DMS53 treated with DMSO at 0.1 percent for 48 hours (cell line): Measurements from ENCODE around the gene CLEC1A.

Experiments
- DNase-seq: peaks from one replicate; lab custom pipeline; 2025; ENCODE audit not compliant: unreplicated experiment; lab: John Stamatoyannopoulos, UW

CLEC1A gene, protein sequence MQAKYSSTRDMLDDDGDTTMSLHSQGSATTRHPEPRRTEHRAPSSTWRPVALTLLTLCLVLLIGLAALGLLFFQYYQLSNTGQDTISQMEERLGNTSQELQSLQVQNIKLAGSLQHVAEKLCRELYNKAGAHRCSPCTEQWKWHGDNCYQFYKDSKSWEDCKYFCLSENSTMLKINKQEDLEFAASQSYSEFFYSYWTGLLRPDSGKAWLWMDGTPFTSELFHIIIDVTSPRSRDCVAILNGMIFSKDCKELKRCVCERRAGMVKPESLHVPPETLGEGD

DNA sequence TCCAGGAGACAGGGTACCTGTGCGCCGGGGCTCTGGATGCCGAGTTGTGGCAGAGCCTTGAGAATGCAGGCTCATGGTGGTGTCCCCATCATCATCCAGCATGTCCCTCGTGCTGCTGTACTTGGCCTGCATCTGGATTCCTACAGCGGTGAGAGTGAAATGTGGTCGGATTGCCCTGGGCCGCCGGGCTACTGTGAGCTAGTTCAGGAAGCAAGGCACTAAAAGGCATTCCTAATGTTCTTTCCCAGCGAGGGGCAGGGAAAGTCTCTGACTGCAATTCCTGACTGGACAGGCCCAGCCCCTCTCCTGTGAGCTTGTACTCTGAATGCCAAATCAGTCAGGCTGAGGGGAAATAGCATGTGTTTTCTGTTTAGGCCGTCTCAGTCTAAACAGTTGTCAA is at the start of gene CLEC1A:
TSS of gene CLEC1A (minus strand) at position 195 of the 400 bp plus-strand sequence. CDS start at position 132, 63 bp downstream.
- no peak for DNase-seq

DNA sequence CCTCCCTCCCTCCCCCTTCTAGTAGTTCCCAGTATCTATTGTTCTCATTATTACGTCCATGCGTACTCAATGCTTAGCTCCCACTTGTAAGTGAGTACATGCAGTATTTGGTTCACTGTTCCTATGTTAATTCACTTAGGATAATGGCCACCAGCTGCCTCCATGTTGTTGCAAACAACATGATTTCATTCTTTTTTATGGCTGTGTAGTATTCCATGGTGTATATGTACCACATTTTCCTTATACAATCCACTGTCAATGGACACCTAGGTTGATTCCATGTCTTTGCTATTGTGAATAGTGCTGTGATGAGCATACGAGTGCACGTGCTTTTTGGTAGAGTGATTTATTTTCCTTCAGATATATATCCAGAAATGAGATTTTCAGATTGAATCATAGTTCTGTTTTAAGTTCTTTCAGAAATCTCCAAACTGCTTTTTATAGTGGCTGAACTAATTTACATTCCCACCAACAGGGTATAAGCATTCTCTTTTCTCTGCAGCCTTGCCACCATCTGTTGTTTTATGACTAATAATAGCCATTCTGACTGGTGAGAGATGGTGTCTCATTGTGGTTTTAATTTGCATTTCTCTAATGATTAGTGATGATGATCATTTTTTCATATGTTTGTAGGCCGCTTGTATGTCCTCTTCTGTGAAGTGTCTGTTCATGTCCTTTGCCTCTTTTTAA is 49.1 kb upstream of the CLEC1A start:
- DNase-seq: no peak

DNA sequence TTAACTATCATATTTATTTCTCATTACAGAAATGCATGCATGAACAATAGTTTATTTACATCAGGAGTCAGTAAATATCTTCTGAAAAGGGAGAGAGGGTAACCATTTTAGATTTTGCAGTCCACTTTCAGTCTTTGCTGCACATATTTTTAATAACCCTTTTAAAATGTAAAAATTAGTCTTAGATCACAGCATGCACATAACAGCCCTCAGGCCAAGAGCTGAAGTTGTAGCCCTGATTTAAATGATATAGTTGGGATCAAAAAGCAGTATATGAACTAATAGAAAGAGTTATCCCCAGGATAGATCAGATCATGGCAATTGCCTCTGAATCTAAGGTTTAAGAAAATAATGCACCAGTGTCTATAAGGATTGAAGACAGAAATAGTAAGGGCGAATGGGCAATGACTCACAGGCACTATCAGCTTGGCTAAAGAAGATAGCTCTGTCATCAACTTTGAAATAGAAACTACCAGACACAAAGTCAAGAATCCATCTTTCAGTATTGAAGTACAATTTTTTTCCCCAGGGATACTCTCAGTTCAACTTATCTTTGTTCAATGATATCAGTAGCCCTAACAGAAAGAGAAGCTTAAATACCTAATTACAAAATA is 44.3 kb upstream of the CLEC1A start:
- no peak for DNase-seq

DNA sequence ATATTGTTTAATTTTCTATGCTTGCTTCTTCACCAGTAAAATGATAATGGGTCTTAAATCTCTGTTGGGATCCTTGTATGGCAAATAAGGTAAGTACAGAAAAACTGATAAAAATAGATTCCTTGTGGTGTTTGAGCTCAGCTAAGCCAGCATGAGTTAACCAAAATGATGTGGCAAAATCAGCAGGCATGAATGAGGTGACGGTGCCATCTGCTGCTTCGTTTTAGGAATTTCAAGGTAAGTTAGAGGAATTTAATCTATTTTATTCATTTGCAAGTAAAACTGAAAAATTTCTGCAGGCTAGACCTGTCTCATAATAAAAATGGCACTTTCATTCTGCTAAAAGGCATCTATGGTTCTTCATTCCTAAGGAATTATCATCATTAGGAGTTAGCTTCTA is 41.2 kb upstream of the CLEC1A start:
- DNase-seq: peak; percentile 85

DNA sequence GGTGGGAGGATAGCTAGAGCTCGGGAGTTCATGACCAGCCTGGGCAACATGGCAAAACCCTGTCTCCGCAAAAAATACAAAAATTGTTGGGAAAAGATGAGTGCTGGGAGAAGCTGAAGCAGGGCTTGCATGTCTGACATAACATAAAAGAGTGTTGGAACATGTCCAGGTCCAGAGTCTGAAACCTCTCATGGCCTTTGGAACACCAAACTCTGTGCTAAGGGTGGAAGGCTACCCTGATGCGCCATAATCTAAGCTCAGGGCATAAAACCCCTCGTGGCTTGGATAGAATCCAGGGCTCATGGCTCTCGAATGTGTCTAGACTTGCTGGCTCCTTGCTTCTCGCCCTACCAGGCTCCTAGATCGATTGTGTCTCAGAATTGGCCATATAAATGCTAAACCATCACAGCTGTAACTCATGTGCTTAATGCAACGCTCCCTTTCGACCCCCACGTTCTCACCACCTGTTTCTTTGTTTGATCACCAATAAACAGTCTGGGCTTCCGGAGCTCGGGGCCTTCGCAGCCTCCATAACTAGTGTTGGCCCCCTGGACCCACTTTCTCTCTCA is 37.9 kb upstream of the CLEC1A start:
- DNase-seq: no peak

DNA sequence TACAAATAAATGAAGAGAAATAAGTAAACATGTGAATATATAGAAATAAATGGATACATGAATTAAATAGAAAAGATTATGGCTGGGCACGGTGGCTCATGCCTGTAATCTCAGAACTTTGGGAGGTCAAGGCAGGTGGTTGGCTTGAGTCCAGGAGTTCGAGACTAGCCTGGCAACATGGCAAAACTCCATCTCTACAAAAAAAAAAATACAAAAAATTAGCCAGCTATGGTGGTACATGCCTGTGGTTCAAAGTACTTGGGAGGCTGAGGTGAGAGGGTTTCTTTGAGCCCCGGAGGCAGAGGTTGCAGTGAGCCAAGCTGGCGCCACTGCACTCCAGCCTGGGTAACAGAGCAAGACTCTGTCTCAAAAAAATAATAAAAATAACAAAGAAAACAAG is 36.3 kb upstream of the CLEC1A start:
- DNase-seq: no peak

DNA sequence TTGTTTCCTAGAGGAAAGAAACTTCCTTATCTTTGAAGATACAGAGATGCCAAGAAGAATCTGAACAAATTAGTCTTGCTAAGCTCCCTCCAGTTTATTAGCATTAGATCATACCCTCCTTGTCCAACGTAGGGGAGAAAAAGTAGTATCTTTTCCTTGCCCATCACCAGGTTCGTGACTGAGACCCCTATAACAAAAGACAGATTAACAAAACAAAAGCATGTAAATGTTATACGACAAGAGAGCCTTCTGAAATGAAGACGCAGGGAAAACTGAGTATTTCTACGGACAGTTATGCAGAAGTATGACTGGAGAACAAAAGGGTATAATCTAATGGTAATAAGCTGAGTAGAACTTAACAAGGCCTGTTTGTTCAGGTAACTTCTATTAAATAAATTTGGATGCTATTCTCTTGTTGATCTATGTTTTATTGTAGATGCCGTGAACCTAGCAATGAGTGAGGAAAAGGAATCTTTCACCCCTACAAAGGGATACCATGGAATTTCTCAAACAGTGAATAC is 34.1 kb upstream of the CLEC1A start:
- DNase-seq: no peak

DNA sequence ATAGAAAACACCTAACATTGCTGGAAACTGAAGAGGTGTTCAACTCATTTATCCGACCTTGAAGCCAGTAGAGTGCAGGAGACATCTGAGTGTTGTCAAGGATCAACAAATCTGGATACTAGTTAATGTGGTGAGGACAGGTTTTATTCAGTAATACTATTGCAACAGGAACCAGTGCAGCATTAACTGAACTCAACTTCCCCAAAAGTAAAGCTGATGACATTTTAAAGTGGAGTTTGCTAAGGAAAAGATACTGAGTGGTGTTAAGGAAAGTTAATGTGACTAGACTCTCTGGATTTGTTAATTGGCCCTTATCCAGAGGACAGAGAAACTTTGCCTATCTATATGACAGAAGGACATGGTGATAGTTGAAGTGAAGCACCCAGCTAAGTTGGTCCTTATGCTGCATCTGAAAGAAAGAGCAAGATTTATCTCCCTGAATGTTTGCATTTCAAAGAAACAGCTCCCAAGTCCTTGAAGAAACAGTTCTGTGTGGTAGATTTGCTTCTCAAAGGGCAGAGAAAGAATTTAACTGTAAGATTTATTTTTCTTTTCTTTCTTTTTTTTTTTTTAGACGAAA is 32.4 kb upstream of the CLEC1A start:
- DNase-seq: no peak

DNA sequence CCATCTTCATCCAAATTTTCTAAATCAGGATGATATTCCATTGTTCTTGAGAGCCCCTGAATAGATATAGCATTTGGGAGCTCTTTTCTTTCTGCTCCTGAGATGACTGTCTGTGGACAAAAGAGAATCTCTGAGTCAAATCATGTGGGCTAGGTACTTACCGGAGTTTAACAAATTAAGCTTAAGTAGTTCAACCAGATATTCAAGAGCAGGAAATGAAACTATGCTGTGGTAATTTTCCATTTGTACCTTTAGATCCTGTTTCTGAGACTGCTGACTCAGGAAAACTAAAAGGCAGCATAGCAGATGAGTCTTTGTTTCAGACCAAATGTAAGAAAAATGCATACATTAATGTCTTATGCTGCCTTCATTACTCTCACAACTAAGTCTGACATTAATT is 31.3 kb upstream of the CLEC1A start, which contains the start of gene CLEC7A:
TSS of gene CLEC7A (minus strand) at position 158 of the 400 bp plus-strand sequence. CDS start at position 41, 117 bp downstream.
- DNase-seq: peak; percentile 38

DNA sequence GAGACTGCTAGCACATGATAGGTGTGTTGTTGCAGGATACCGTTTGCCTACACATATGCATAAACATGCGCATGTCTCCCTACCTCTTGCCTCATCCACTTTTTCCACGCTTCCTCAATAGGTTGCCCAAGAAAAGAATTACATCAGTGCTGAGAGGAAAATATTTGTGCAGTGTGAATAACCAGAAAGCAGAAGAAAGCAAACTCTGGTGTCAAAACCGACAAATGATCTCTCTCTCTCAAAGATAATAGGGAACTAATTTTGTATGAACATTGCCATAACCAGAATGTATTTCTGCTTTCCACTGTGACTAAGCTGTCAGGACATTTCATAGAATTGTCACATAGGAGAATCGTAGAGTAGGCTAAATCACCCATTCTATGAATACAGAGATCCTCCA is 29.9 kb upstream of the CLEC1A start:
- no peak for DNase-seq

DNA sequence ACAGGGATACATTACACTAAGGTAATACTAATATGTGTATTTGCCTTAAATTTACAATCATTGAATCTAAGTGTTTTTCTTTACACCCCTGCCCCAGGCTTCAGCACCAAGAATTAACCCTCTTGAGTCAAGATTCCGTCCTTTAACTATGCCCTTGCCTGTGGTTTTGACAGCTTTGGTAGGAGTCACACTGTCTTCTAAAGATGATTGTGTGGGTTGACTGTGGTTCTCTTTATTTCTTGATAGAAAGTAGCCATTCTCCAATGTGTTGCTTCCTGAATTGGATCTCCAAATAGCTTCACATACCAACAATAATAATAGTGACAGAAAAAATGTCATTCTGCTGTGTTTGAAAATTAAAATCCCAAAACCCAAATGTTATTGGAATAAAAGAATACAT is 27.6 kb upstream of the CLEC1A start:
- no peak for DNase-seq

DNA sequence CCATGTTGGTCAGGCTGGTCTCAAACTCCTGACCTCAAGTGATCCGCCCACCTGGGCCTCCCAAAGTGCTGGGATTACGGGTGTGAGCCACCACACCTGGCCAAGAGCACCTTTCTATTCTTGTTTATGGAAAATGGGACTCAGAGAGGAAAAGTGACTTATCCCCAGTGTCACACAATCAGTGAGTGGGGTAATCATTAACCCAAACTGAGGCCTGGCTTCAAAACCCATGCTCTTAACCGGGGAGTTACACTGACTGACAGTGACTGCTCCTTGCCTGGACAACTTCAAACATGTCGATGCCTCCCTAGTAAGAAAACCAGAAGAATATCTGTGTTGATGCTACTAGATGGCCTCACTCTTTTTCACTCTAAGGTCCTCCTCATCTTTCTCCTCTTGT is 23.9 kb upstream of the CLEC1A start:
- DNase-seq: peak; percentile 22

DNA sequence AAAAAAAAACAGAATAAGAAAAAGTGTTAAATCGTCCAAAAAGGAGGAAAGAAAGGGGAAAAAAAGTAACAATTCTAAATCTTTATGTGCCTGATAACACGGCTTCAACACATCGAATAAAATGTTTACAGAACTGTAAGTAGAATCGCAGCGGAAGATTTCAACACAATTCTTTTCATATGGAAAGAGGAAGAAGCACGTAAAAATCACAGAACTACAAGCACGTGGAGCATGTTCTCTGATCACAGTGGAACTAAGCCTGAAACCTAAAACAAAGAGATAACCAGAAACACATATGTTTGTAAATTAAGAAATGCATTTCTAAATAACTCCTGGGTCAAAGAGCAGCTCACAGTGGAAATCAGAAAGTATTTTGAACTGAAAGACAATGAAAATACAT is 22.5 kb upstream of the CLEC1A start:
- no peak for DNase-seq

DNA sequence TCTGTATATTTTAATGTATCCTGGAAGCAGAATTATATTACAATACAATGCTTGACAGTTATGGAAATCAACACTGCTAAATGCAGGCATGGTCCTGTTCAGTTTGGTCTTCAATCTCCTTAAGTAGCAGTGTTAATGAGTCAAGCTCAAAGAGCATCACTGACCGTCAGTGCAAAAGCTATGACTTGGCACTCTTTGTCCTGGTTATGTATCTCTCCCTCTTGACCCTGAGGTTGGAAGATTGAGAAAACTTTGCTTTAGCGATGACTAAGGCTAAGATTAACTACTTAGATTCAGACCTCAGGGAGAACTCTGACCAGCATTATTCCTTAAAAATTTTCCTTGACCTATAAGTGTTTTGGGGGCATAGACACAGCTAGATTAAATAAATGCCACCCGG is 20.3 kb upstream of the CLEC1A start:
- no peak for DNase-seq

DNA sequence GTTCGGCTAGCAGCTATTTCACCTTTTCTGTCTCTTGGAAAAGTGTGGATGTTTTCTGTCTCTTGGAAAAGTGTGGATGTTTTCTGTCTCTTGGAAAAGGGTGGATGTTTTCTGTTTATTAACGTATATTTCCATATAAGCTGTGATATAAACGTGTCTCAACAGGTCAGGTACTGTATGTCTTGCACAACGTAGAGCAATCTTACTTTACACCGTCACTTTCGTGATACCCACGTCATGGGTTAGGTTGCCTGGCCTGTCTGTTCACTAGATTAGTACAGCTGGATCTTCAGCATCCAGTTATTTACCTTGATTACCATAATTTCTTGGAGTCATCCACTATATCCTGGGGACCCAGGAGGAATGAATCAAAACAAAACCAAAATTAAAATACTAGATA is 17.1 kb upstream of the CLEC1A start:
- DNase-seq: no peak

DNA sequence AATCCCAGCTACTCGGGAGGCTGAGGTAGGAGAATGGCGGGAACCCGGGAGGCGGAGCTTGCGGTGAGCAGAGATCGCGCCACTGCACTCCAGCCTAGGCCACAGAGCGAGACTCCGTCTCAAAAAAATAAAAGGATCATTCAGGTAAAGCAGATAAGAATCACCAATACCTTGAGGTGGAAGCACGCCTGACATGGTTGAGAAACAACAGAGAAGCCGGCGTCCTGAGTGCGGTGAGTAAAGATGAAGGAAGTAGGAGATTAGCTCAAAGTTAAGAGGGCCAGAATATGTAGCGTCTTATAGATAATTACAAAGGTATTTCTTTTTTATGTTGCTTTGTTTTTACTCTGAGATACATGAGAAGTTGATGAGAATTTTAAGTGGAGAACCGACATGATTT is 16.5 kb upstream of the CLEC1A start:
- DNase-seq: no peak

DNA sequence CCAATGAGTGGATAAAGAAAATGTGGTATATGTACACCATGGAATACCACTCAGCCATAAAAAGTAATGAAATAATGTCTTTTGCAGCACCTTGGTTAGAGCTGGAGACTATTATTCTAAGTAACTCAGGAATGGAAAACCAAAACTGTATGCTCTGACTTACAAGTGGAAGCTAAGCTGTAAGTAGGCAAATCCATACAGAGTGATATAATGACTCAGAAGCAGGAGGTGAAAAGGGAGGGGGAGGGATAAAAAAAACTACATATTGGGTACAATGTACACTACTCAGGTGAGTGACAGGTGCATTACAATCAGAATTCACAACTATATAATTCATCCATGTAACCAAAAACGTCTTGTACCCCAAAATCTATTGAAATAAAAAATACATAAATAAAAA is 15.1 kb upstream of the CLEC1A start:
- DNase-seq: peak; percentile 37

DNA sequence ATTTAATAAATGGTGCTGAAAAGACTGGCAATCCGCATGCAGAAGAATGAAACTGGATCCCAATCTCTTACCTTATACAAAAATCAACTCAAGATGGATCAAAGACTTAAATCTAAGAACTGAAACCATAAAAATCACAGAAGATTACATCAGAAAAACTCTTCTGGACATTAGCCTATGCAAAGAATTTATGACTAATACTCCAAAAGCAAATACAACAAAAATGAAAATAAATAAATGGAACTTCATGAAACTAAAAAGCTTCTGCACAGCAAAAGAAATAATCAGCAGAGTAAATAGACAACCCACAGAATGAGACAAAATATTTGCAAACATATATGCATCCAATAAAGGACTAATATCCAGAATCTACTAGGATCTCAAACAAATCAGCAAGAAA is 14.3 kb upstream of the CLEC1A start:
- DNase-seq: no peak

DNA sequence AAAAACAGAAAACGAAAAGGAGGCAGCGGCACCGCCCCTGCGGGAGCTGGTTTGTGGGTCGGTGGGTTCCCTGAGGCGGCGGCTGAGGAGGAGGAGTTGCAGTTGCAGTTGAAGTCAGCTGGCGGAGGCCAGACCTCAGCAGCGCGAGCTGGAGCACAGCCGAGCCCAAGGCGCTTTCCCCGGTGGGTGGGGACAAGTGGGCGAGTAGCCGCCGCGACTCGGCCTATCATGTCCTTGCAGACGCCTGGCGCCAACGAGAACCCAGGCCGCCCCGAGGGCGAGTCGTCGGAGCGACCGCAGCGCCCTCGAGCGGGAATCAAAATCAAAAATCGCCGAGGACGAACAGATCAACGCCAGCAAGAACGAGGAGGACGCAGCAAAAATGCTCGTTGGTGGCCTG is 12.7 kb upstream of the CLEC1A start:
- no peak for DNase-seq

DNA sequence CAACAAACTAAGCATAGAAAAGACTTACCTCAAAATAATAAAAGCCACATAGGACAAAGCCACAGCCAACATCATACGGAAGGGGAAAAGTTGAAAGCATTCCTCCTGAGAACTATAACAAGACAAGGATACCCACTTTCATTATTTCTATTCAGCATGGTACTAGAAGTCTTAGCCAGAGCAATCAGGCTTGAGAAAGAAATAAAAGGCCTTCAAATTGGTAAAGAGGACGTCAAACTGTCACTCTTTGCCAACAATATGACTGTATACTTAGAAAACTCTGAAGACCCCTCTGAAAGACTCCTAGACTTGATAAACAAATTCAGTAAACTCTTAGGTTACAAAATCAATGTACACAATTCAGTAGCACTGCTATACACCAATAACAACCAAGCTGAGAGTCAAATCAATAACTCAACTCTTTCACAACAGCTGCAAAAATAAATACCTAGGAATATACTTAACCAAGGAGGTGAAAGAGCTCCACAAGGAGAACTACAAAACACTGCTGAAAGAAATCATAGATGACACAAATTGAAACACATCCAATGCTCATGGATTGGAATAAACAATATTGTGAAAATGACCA is 11.6 kb upstream of the CLEC1A start:
- no peak for DNase-seq

DNA sequence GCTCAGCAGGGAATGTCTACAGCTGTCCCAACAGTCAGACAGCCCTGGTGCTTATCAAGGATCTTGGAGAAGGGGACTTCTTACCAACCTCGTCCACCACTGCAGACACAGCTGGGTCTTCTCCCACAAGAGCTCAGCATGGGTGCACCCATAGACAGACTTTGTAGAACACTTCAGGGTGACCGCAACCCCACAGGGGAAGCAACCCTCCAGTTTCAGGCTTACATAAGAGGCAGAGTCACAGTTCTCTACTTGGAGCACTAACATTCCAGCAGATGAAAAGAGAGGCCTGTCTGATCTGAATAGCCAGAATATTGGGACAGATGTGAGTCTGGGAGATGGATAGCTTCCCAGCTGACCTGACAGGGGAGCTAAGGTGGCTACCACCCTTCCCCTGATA is 3.5 kb upstream of the CLEC1A start:
- no peak for DNase-seq
